SK-N-SH (cell line): ENCODE data around the gene TFAP2B. TPM values are rescaled to one million over a fixed set of nuclear protein-coding genes. Genes with fewer than 3 reads are reported as not detected.

Experiments
- CTCF ChIA-PET: fragments of 300-600, 350-600 bp; formaldehyde crosslinking; extraction: SDS; loops from one replicate; lab custom pipeline; 2021; lab: Yijun Ruan, JAX
- POLR2A ChIA-PET: fragments of 350-600 bp; sonication (Branson Sonifier 250); formaldehyde crosslinking; extraction: SDS; loops from one replicate; lab custom pipeline; 2020; ENCODE audit warnings: antibody characterized with exemption, inconsistent platforms; lab: Yijun Ruan, JAX
- DNase-seq: peaks from one replicate; pipeline ENCODE4 v3.0.0; 2012
- H2AFZ ChIP-seq: fragments of 200-600 bp; sonication (generic); 2 replicates; pipeline ENCODE4 v1.8.1; 2016; ENCODE audit warnings: antibody characterized with exemption, mild to moderate bottlenecking, low read depth
- H3F3A ChIP-seq: fragments of 200-600 bp; sonication (generic); replicated peaks from 2 replicates; pipeline ENCODE3; 2016; ENCODE audit warnings: antibody characterized with exemption, mild to moderate bottlenecking; ENCODE audit not compliant: insufficient read depth
- H3K27ac ChIP-seq, 2 experiments: fragments of 200-500 bp in 1 of 2; fragments of 200-600 bp in 1 of 2; sonication (Bioruptor generic) in 1 of 2; sonication (generic), shearing (Covaris generic) in 1 of 2; 2 replicates each; pipeline versions ENCODE4 v1.5.1 to v1.6.1; 2014 to 2016; ENCODE audit warnings: low read depth in 2 of 2, inconsistent platforms in 1 of 2, low read length in 1 of 2, mild to moderate bottlenecking in 1 of 2, mixed read lengths in 1 of 2
- H3K27me3 ChIP-seq: fragments of 200-600 bp; sonication (generic), shearing (Covaris generic); 2 replicates; pipeline ENCODE4 v1.6.1; 2016; ENCODE audit warnings: mixed run types; ENCODE audit not compliant: insufficient read depth
- H3K36me3 ChIP-seq, 2 experiments: fragments of 200-500 bp in 1 of 2; fragments of 200-600 bp in 1 of 2; sonication (Bioruptor generic) in 1 of 2; sonication (generic) in 1 of 2; replicated peaks in 1 of 2; 2 replicates each; pipeline versions ENCODE3 to v1.5.1; 2014 to 2016; ENCODE audit warnings: low read length in 1 of 2, mild to moderate bottlenecking in 1 of 2; ENCODE audit not compliant: insufficient read depth in 2 of 2, control insufficient read depth in 1 of 2
- H3K4me1 ChIP-seq, 2 experiments: fragments of 200-500 bp in 1 of 2; fragments of 200-600 bp in 1 of 2; sonication (Bioruptor generic) in 1 of 2; sonication (generic), shearing (Covaris generic) in 1 of 2; 2 replicates each; pipeline versions ENCODE4 v1.5.1 to v1.6.1; 2014 to 2016; ENCODE audit warnings: low read depth in 1 of 2, low read length in 1 of 2, mixed run types in 1 of 2; ENCODE audit not compliant: insufficient read depth in 2 of 2, control insufficient read depth in 1 of 2
- H3K4me2 ChIP-seq: fragments of 200-600 bp; sonication (generic), shearing (Covaris generic); 2 replicates; pipeline ENCODE4 v1.6.1; 2017; ENCODE audit warnings: mixed run types
- H3K4me3 ChIP-seq, 2 experiments: fragments of 200-500 bp in 1 of 2; fragments of 200-600 bp in 1 of 2; sonication (Bioruptor generic) in 1 of 2; sonication (generic), shearing (Covaris generic) in 1 of 2; 2 replicates each; pipeline versions ENCODE4 v1.5.1 to v1.8.1; 2014 to 2016; ENCODE audit warnings: low read depth in 2 of 2, inconsistent platforms in 1 of 2, low read length in 1 of 2, mild to moderate bottlenecking in 1 of 2, mixed read lengths in 1 of 2, moderate library complexity in 1 of 2
- H3K79me2 ChIP-seq: fragments of 200-600 bp; sonication (generic); 2 replicates; pipeline ENCODE4 v1.8.1; 2017; ENCODE audit warnings: mild to moderate bottlenecking; ENCODE audit not compliant: insufficient read depth
- H3K9ac ChIP-seq: fragments of 200-600 bp; sonication (generic); 2 replicates; pipeline ENCODE4 v1.6.1; 2017; ENCODE audit warnings: mixed run types
- H3K9me2 ChIP-seq: fragments of 200-600 bp; sonication (generic); 2 replicates; pipeline ENCODE4 v1.6.1; 2017; ENCODE audit warnings: mixed run types
- H3K9me3 ChIP-seq: fragments of 200-600 bp; sonication (generic); 2 replicates; pipeline ENCODE4 v1.6.1; 2017; ENCODE audit warnings: mixed run types, mild to moderate bottlenecking, moderate library complexity
- H4K20me1 ChIP-seq: fragments of 200-600 bp; sonication (generic); 2 replicates; pipeline ENCODE4 v1.6.1; 2017; ENCODE audit warnings: mild to moderate bottlenecking, mixed run types; ENCODE audit not compliant: insufficient read depth
- CHD2 ChIP-seq: fragments of 150-350 bp; IDR thresholded peaks from 2 replicates; pipeline ENCODE4 v1.6.1; 2018; ENCODE audit warnings: low read length; ENCODE audit not compliant: partially characterized antibody
- ELF1 ChIP-seq: IDR thresholded peaks from 2 replicates; pipeline ENCODE4 v1.4.0; 2012
- EZH2phosphoT487 ChIP-seq: fragments of 200-600 bp; sonication (generic); IDR thresholded peaks from 2 replicates; pipeline ENCODE4 v1.6.1; 2017; ENCODE audit warnings: low read depth, mixed run types, mild to moderate bottlenecking, antibody characterized with exemption, moderate library complexity, borderline replicate concordance
- FOSL2 ChIP-seq: IDR thresholded peaks from 2 replicates; pipeline ENCODE4 v1.4.0; 2012; ENCODE audit warnings: low read depth, mild to moderate bottlenecking, moderate library complexity, borderline replicate concordance
- FOXM1 ChIP-seq: IDR thresholded peaks from 2 replicates; pipeline ENCODE4 v1.4.0; 2012; ENCODE audit warnings: low read depth, mild to moderate bottlenecking
- GABPA ChIP-seq: IDR thresholded peaks from 2 replicates; pipeline ENCODE4 v1.4.0; 2012; ENCODE audit warnings: low read depth, mild to moderate bottlenecking
- GATA2 ChIP-seq: sonication (generic); formaldehyde crosslinking; IDR thresholded peaks from 2 replicates; pipeline ENCODE4 v1.5.0; 2020; ENCODE audit warnings: mild to moderate bottlenecking, missing genetic modification reagents
- JUND ChIP-seq: IDR thresholded peaks from 2 replicates; pipeline ENCODE4 v1.4.0; 2012
- MAX ChIP-seq: IDR thresholded peaks from 2 replicates; pipeline ENCODE4 v1.4.0; 2012; ENCODE audit warnings: low read depth
- MEF2A ChIP-seq: IDR thresholded peaks from 2 replicates; pipeline ENCODE4 v1.4.0; 2012; ENCODE audit warnings: low read depth, borderline replicate concordance
- NRF1 ChIP-seq: IDR thresholded peaks from 2 replicates; pipeline ENCODE4 v1.6.1; 2012; ENCODE audit warnings: low read depth, mild to moderate bottlenecking, low read length
- POLR2AphosphoS5 ChIP-seq: IDR thresholded peaks from 2 replicates; pipeline ENCODE4 v1.6.1; 2012; ENCODE audit warnings: low read depth, low read length
- RAD21 ChIP-seq: IDR thresholded peaks from 2 replicates; pipeline ENCODE4 v1.6.1; 2012; ENCODE audit warnings: mild to moderate bottlenecking, low read length
- SMC3 ChIP-seq: IDR thresholded peaks from 2 replicates; pipeline ENCODE4 v1.6.1; 2012; ENCODE audit warnings: low read depth, low read length, improper control_type of control experiment
- TAF1 ChIP-seq: IDR thresholded peaks from 2 replicates; pipeline ENCODE4 v1.6.1; 2012; ENCODE audit warnings: low read depth, mild to moderate bottlenecking, low read length, moderate library complexity, borderline replicate concordance
- TCF12 ChIP-seq: IDR thresholded peaks from 2 replicates; pipeline ENCODE4 v1.4.0; 2012
- USF1 ChIP-seq: IDR thresholded peaks from 2 replicates; pipeline ENCODE4 v1.4.0; 2012; ENCODE audit warnings: low read depth, borderline replicate concordance
- USF2 ChIP-seq: fragments of 150-350 bp; IDR thresholded peaks from 2 replicates; pipeline ENCODE4 v1.6.1; 2017; ENCODE audit warnings: antibody characterized with exemption, low read length, low read depth, borderline replicate concordance
- YY1 ChIP-seq: IDR thresholded peaks from 2 replicates; pipeline ENCODE4 v1.4.0; 2012; ENCODE audit warnings: low read depth, mild to moderate bottlenecking
- WGBS: methylation state at CpG from one replicate; pipeline ENCODE4 v1.1.6; 2017; ENCODE audit warnings: low lambda C conversion rate; 5-methylcytosine and 5-hydroxymethylcytosine counted together
- polyA plus RNA-seq, 3 experiments: library from polyadenylated mRNA; depleted of rRNA; stranded (reverse); fragments of >200 nt; gene quantifications; 2 replicates each; pipeline ENCODE4 v1.2.3, GENCODE V29; 2012
- TF ChIP-seq, protein P1 (sequence below): IDR thresholded peaks from 2 replicates; pipeline ENCODE4 v1.4.0; 2012; ENCODE audit warnings: low read depth, borderline replicate concordance
- TF ChIP-seq, protein P2 (sequence below): IDR thresholded peaks from 2 replicates; pipeline ENCODE4 v1.6.1; 2012; ENCODE audit warnings: mild to moderate bottlenecking, low read depth, low read length, moderate library complexity

The TFAP2B gene
- polyA plus RNA-seq, 1 of the 3 experiments (the other 2 are of a cell fraction), result 1.1 TPM

GRCh38 chr6:50807035-50807434, 11.6 kb upstream of the TFAP2B start (continued):
- no peak for TF ChIP-seq USF2
- TF ChIP-seq POLR2AphosphoS5, result no peak
- no peak for TF ChIP-seq MEF2A
- no peak for TF ChIP-seq USF1
- TF ChIP-seq, protein P1, sequence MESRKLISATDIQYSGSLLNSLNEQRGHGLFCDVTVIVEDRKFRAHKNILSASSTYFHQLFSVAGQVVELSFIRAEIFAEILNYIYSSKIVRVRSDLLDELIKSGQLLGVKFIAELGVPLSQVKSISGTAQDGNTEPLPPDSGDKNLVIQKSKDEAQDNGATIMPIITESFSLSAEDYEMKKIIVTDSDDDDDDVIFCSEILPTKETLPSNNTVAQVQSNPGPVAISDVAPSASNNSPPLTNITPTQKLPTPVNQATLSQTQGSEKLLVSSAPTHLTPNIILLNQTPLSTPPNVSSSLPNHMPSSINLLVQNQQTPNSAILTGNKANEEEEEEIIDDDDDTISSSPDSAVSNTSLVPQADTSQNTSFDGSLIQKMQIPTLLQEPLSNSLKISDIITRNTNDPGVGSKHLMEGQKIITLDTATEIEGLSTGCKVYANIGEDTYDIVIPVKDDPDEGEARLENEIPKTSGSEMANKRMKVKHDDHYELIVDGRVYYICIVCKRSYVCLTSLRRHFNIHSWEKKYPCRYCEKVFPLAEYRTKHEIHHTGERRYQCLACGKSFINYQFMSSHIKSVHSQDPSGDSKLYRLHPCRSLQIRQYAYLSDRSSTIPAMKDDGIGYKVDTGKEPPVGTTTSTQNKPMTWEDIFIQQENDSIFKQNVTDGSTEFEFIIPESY, result no peak
- TF ChIP-seq RAD21, result no peak
- TF ChIP-seq JUND, result no peak
- no peak for TF ChIP-seq FOSL2
- TF ChIP-seq TAF1, result no peak

GRCh38 chr6:50815436-50816114, 3.1 kb upstream of the TFAP2B start:
- H3K27me3 ChIP-seq, result peaks cover 31% of the 10 kb centered on the region
- ChIA-PET POLR2A (no interaction called here), CTCF (interaction anchor here (0.6 to 2.6 kb wide), 24 partner anchors 13 to 1444 kb away, joined by 3 to 22 read pairs (median 3); no protein-coding TSS in a partner anchor)
- H3K79me2 ChIP-seq, result no peaks in the 10 kb centered on the region
- no peaks in the 10 kb centered on the region for H3K9me2 ChIP-seq
- H3K27ac ChIP-seq, result peak overlapping the region in 1 of 2 experiments; percentile 99; a peak in 2 of 4 replicates
- H3K9me3 ChIP-seq, result no peaks in the 10 kb centered on the region
- no peak for DNase-seq
- H3F3A ChIP-seq, result no peaks in the 10 kb centered on the region
- H3K36me3 ChIP-seq, result no peaks in the 10 kb centered on the region
- peak overlapping the region; percentile 69; the same call in 1 of the 2 replicates for H3K4me2 ChIP-seq
- peak overlapping the region; percentile 63 for H3K4me3 ChIP-seq
- H3K4me1 ChIP-seq, result peaks cover 0 to 3% of the 10 kb centered on the region in 2 experiments; a peak in 1 of 4 replicates
- H4K20me1 ChIP-seq, result no peaks in the 10 kb centered on the region; the same call in 1 of the 2 replicates
- H2AFZ ChIP-seq, result peak overlapping the region; percentile 78
- 2% methylated on average over 16 of the region's 16 CpGs for WGBS
- peak overlapping the region; percentile 10; the same call in 1 of the 2 replicates for H3K9ac ChIP-seq
- TF ChIP-seq YY1 (no peak), CHD2 (no peak), ELF1 (no peak), EZH2phosphoT487 (no peak), SMC3 (peak; percentile 48), GATA2 (0 out of 2 replicates have a peak, but pooled peaks have one; percentile 2), GABPA (no peak), MEF2A (no peak), USF2 (no peak), NRF1 (no peak), TCF12 (peak; percentile 51; the same call in 1 of the 2 replicates), FOSL2 (no peak), JUND (no peak), MAX (no peak), POLR2AphosphoS5 (no peak), FOXM1 (no peak)
- TF ChIP-seq, protein P2, sequence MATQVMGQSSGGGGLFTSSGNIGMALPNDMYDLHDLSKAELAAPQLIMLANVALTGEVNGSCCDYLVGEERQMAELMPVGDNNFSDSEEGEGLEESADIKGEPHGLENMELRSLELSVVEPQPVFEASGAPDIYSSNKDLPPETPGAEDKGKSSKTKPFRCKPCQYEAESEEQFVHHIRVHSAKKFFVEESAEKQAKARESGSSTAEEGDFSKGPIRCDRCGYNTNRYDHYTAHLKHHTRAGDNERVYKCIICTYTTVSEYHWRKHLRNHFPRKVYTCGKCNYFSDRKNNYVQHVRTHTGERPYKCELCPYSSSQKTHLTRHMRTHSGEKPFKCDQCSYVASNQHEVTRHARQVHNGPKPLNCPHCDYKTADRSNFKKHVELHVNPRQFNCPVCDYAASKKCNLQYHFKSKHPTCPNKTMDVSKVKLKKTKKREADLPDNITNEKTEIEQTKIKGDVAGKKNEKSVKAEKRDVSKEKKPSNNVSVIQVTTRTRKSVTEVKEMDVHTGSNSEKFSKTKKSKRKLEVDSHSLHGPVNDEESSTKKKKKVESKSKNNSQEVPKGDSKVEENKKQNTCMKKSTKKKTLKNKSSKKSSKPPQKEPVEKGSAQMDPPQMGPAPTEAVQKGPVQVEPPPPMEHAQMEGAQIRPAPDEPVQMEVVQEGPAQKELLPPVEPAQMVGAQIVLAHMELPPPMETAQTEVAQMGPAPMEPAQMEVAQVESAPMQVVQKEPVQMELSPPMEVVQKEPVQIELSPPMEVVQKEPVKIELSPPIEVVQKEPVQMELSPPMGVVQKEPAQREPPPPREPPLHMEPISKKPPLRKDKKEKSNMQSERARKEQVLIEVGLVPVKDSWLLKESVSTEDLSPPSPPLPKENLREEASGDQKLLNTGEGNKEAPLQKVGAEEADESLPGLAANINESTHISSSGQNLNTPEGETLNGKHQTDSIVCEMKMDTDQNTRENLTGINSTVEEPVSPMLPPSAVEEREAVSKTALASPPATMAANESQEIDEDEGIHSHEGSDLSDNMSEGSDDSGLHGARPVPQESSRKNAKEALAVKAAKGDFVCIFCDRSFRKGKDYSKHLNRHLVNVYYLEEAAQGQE, result no peak
